Liver (tissue), 9 donors: ENCODE results near the gene DENND1C. TPM values are rescaled to one million over a fixed set of nuclear protein-coding genes. Genes with fewer than 3 reads are reported as not detected.

Experiments used
- DNase-seq: peaks from one replicate; pipeline ENCODE4 v3.0.0-alpha.2; 2017; ENCODE audit warnings: low spot score
- H3K27ac ChIP-seq, 2 donors: one replicate each; pipeline ENCODE4 v1.7.0; 2013; ENCODE audit warnings: inconsistent platforms in 2 of 2, low read length in 2 of 2, control low read depth in 1 of 2, low read depth in 1 of 2, mild to moderate bottlenecking in 1 of 2
- H3K27me3 ChIP-seq, 4 donors: one replicate each; pipeline versions ENCODE4 v1.6.1 to v1.7.0; 2013; ENCODE audit warnings: low read length in 3 of 4, inconsistent platforms in 1 of 4, mild to moderate bottlenecking in 1 of 4, moderate library complexity in 1 of 4; ENCODE audit not compliant: control insufficient read depth in 4 of 4, insufficient read depth in 4 of 4
- H3K36me3 ChIP-seq, 4 donors: one replicate each; pipeline versions ENCODE4 v1.6.1 to v1.7.0; 2013; ENCODE audit warnings: low read length in 3 of 4, mild to moderate bottlenecking in 3 of 4, low read depth in 1 of 4, moderate library complexity in 1 of 4; ENCODE audit not compliant: control insufficient read depth in 4 of 4, insufficient read depth in 3 of 4
- H3K4me1 ChIP-seq, 4 donors: one replicate each; pipeline versions ENCODE4 v1.6.1 to v1.7.0; 2013; ENCODE audit warnings: low read length in 3 of 4, mild to moderate bottlenecking in 3 of 4, moderate library complexity in 1 of 4; ENCODE audit not compliant: control insufficient read depth in 4 of 4, insufficient read depth in 4 of 4
- H3K4me3 ChIP-seq, 3 donors: one replicate each; pipeline versions ENCODE4 v1.6.1 to v1.7.0; 2013; ENCODE audit warnings: low read length in 3 of 3, control low read depth in 1 of 3, low read depth in 1 of 3, mild to moderate bottlenecking in 1 of 3
- H3K9ac ChIP-seq, 2 donors: one replicate each; pipeline ENCODE4 v1.7.0; 2013; ENCODE audit warnings: low read length in 2 of 2, mild to moderate bottlenecking in 2 of 2, moderate library complexity in 2 of 2, control low read depth in 1 of 2, low read depth in 1 of 2
- H3K9me3 ChIP-seq, 4 donors: one replicate each; pipeline versions ENCODE4 v1.6.1 to v1.7.0; 2013; ENCODE audit warnings: low read length in 3 of 4; ENCODE audit not compliant: control insufficient read depth in 4 of 4
- ATF3 ChIP-seq: IDR thresholded peaks from 2 replicates; pipeline ENCODE4 v1.6.1; 2016; ENCODE audit warnings: antibody characterized with exemption
- EGR1 ChIP-seq, 2 donors: IDR thresholded peaks; 2 replicates each; pipeline ENCODE4 v1.6.1; 2016 to 2018; ENCODE audit warnings: antibody characterized with exemption in 2 of 2, low read depth in 2 of 2
- FOXA1 ChIP-seq: IDR thresholded peaks from 2 replicates; pipeline ENCODE4 v1.6.1; 2016; ENCODE audit warnings: antibody characterized with exemption
- FOXA2 ChIP-seq: IDR thresholded peaks from 2 replicates; pipeline ENCODE4 v1.6.1; 2016; ENCODE audit warnings: antibody characterized with exemption
- GABPA ChIP-seq, 2 donors: IDR thresholded peaks in 1 of 2; conservative IDR thresholded peaks in 1 of 2; 2 replicates each; pipeline ENCODE4 v1.6.1; 2016; ENCODE audit warnings: antibody characterized with exemption in 2 of 2, mild to moderate bottlenecking in 1 of 2, moderate library complexity in 1 of 2
- HNF4G ChIP-seq: IDR thresholded peaks from 2 replicates; pipeline ENCODE4 v1.6.1; 2016; ENCODE audit warnings: antibody characterized with exemption
- JUND ChIP-seq, 2 donors: IDR thresholded peaks; 2 replicates each; pipeline ENCODE4 v1.6.1; 2016; ENCODE audit warnings: antibody characterized with exemption in 2 of 2
- NR2F2 ChIP-seq: IDR thresholded peaks from 2 replicates; pipeline ENCODE4 v1.6.1; 2016; ENCODE audit warnings: antibody characterized with exemption
- RAD21 ChIP-seq, 2 donors: IDR thresholded peaks; 2 replicates each; pipeline ENCODE4 v1.6.1; 2016; ENCODE audit warnings: antibody characterized with exemption in 2 of 2, mild to moderate bottlenecking in 2 of 2
- REST ChIP-seq: IDR thresholded peaks from 2 replicates; pipeline ENCODE4 v1.6.1; 2016; ENCODE audit warnings: antibody characterized with exemption, mild to moderate bottlenecking
- RXRA ChIP-seq, 2 donors: IDR thresholded peaks; 2 replicates each; pipeline ENCODE4 v1.6.1; 2017 to 2018; ENCODE audit warnings: antibody characterized with exemption in 2 of 2, mild to moderate bottlenecking in 1 of 2
- SP1 ChIP-seq: IDR thresholded peaks from 2 replicates; pipeline ENCODE4 v1.6.1; 2018; ENCODE audit warnings: antibody characterized with exemption, mild to moderate bottlenecking
- TAF1 ChIP-seq: conservative IDR thresholded peaks from 2 replicates; pipeline ENCODE4 v1.6.1; 2016; ENCODE audit warnings: antibody characterized with exemption, mild to moderate bottlenecking
- YY1 ChIP-seq: IDR thresholded peaks from 2 replicates; pipeline ENCODE4 v1.6.1; 2016; ENCODE audit warnings: antibody characterized with exemption, mild to moderate bottlenecking
- WGBS: extraction: QIAGEN DNeasy Blood & Tissue Kit; methylation state at CpG from one replicate; pipeline ENCODE4 v1.1.7; 2013; 5-methylcytosine and 5-hydroxymethylcytosine counted together
- polyA plus RNA-seq, 2 donors: library from polyadenylated mRNA; stranded (reverse) in 1 of 2; unstranded in 1 of 2; fragments of 200-250 nt in 1 of 2; fragments of >200 nt in 1 of 2; fragmentation: Nextera tagmentation in 1 of 2; extraction: Ambion mirVana in 1 of 2; gene quantifications; one replicate each; pipeline versions ENCODE4 v1.2.1 to v1.2.3, GENCODE V29; 2013 to 2015
- total RNA-seq, 2 donors: library from RNA; depleted of rRNA; stranded (reverse); fragments of >200 nt; gene quantifications; one replicate each; pipeline ENCODE4 v1.2.3, GENCODE V29; 2014
- TF ChIP-seq, protein P1 (sequence below): IDR thresholded peaks from 2 replicates; pipeline ENCODE4 v1.6.1; 2016; ENCODE audit warnings: antibody characterized with exemption
- TF ChIP-seq, protein P2 (sequence below): fragments of 150-350 bp; IDR thresholded peaks from 2 replicates; pipeline ENCODE4 v1.5.1; 2017; ENCODE audit warnings: improper control_type of control experiment, low read depth, low read length; ENCODE audit not compliant: missing input control
- donor health status: healthy.
- donor health status: healthy.
- donor health status: healthy.
- donor health status: healthy.
- donor health status: healthy.

DENND1C gene
- total and polyA plus RNA-seq, 4 donors: 0.99 to 1.5 (median 1.2) TPM

GRCh38 chr19:6483235-6483634, 1.6 kb upstream of the DENND1C start:
- H3K27ac ChIP-seq: no peak overlapping the region
- H3K9me3 ChIP-seq: no peaks in the 10 kb centered on the region
- no peak overlapping the region for H3K9ac ChIP-seq
- H3K27me3 ChIP-seq: no peaks in the 10 kb centered on the region
- DNase-seq: no peak
- TF ChIP-seq TAF1 (no peak), SP1 (no peak), HNF4G (no peak), RXRA (IDR thresholded peaks at IDR 0.05) (no peak), FOXA2 (no peak), EGR1 (IDR thresholded peaks at IDR 0.05; ENCODE audit: low read depth in 2 of 2) (no peak), JUND (IDR thresholded peaks at IDR 0.05) (no peak), FOXA1 (no peak), NR2F2 (no peak), RAD21 (IDR thresholded peaks at IDR 0.05) (no peak), YY1 (no peak)
- TF ChIP-seq, protein P1, sequence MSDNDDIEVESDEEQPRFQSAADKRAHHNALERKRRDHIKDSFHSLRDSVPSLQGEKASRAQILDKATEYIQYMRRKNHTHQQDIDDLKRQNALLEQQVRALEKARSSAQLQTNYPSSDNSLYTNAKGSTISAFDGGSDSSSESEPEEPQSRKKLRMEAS: no peak
- 77% methylated on average over 3 of the region's 3 CpGs for WGBS
- H3K4me1 ChIP-seq: peaks cover 0 to 3% (median 0%) of the 10 kb centered on the region in 4 donors
- no peaks in the 10 kb centered on the region for H3K36me3 ChIP-seq
- no peak overlapping the region for H3K4me3 ChIP-seq

GRCh38 chr19:6482343-6482686, 728 bp upstream of the DENND1C start:
- DNase-seq: no peak
- peaks cover 0 to 3% (median 0%) of the 10 kb centered on the region in 4 donors for H3K4me1 ChIP-seq
- TF ChIP-seq, protein P2, sequence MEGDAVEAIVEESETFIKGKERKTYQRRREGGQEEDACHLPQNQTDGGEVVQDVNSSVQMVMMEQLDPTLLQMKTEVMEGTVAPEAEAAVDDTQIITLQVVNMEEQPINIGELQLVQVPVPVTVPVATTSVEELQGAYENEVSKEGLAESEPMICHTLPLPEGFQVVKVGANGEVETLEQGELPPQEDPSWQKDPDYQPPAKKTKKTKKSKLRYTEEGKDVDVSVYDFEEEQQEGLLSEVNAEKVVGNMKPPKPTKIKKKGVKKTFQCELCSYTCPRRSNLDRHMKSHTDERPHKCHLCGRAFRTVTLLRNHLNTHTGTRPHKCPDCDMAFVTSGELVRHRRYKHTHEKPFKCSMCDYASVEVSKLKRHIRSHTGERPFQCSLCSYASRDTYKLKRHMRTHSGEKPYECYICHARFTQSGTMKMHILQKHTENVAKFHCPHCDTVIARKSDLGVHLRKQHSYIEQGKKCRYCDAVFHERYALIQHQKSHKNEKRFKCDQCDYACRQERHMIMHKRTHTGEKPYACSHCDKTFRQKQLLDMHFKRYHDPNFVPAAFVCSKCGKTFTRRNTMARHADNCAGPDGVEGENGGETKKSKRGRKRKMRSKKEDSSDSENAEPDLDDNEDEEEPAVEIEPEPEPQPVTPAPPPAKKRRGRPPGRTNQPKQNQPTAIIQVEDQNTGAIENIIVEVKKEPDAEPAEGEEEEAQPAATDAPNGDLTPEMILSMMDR: no peak
- TF ChIP-seq GABPA (IDR thresholded peaks at IDR 0.05 in 1 of 2, conservative IDR thresholded peaks at IDR 0.05 in 1 of 2): no peak
- TF ChIP-seq EGR1 (IDR thresholded peaks at IDR 0.05; ENCODE audit: low read depth in 2 of 2): no peak
- no peak for TF ChIP-seq FOXA2
- no peak for TF ChIP-seq HNF4G
- TF ChIP-seq ATF3: no peak
- no peak for TF ChIP-seq REST
- H3K4me3 ChIP-seq: no peak overlapping the region
- 94% methylated on average over 8 of the region's 8 CpGs for WGBS
- no peaks in the 10 kb centered on the region for H3K36me3 ChIP-seq
- no peak overlapping the region for H3K27ac ChIP-seq
- H3K9ac ChIP-seq: no peak overlapping the region
- H3K27me3 ChIP-seq: no peaks in the 10 kb centered on the region
- H3K9me3 ChIP-seq: no peaks in the 10 kb centered on the region
